Heart left ventricle (tissue), 16 donors: Measurements from ENCODE around the gene CEP128. TPM values are rescaled to one million over a fixed set of nuclear protein-coding genes. Genes with fewer than 3 reads are reported as not detected.
A peak's percentile ranks its signal among the peaks of the same experiment; 100 is the strongest.
"Not testable (repeated sequence)": the region's sequence is repeated elsewhere in the genome, so short reads cannot be mapped to it uniquely, and the experiment has no call there.

Experiments used
- ATAC-seq, 4 donors: fragments of 200-7000 bp; cut with Tn5 transposase; one replicate each; pipeline ENCODE4 v1.9.1; 2020 to 2022; ENCODE audit warnings: moderate library complexity in 4 of 4, mild to moderate bottlenecking in 3 of 4, moderate number of reproducible peaks in 1 of 4
- DNase-seq, 5 donors: peaks; one replicate each; pipeline ENCODE4 v3.0.0-alpha.2; 2020
- H3K27ac ChIP-seq, 12 donors: fragments of 200-600 bp; sonication (generic) in 4 of 12; one replicate each; pipeline versions ENCODE4 v1.5.0 to v1.8.0; 2016 to 2022; ENCODE audit warnings: mild to moderate bottlenecking in 2 of 12
- H3K27me3 ChIP-seq, 9 donors: fragments of 200-600 bp; sonication (generic) in 2 of 9; one replicate each; pipeline versions ENCODE4 v1.5.1 to v1.8.0; 2016 to 2022; ENCODE audit warnings: mild to moderate bottlenecking in 3 of 9
- H3K36me3 ChIP-seq, 9 donors: fragments of 200-600 bp; sonication (generic) in 2 of 9; one replicate each; pipeline versions ENCODE4 v1.5.0 to v1.8.0; 2018 to 2022; ENCODE audit warnings: mild to moderate bottlenecking in 2 of 9
- H3K4me1 ChIP-seq, 12 donors: fragments of 200-600 bp; sonication (generic) in 4 of 12; one replicate each; pipeline versions ENCODE4 v1.5.0 to v1.8.0; 2016 to 2022; ENCODE audit warnings: mild to moderate bottlenecking in 3 of 12
- H3K4me3 ChIP-seq, 12 donors: fragments of 200-600 bp; sonication (generic) in 4 of 12; one replicate each; pipeline versions ENCODE4 v1.5.0 to v1.8.0; 2017 to 2022; ENCODE audit warnings: mild to moderate bottlenecking in 9 of 12, moderate library complexity in 4 of 12
- H3K9me3 ChIP-seq, 12 donors: fragments of 200-600 bp; sonication (generic) in 4 of 12; one replicate each; pipeline versions ENCODE4 v1.5.0 to v1.8.0; 2016 to 2022; ENCODE audit warnings: mild to moderate bottlenecking in 1 of 12
- CTCF ChIP-seq, 12 donors: fragments of 200-600 bp; sonication (generic) in 4 of 12; IDR thresholded peaks; one replicate each; pipeline versions ENCODE4 v1.5.0 to v1.8.0; 2018 to 2022; ENCODE audit warnings: antibody characterized with exemption in 12 of 12, mild to moderate bottlenecking in 5 of 12
- POLR2A ChIP-seq, 2 donors: fragments of 450-650 bp; IDR thresholded peaks; one replicate each; pipeline ENCODE4 v1.6.1; 2017; ENCODE audit warnings: antibody characterized with exemption in 2 of 2, mild to moderate bottlenecking in 2 of 2, moderate library complexity in 2 of 2
- WGBS, 4 donors: extraction: QIAGEN DNeasy Blood & Tissue Kit in 2 of 4; methylation state at CpG; one replicate each; pipeline versions ENCODE4 v1.1.5 to v1.1.7; 2013 to 2018; 5-methylcytosine and 5-hydroxymethylcytosine counted together
- intact Hi-C, 10 donors: fragments of 100-400 bp; cut with DNase I; formaldehyde crosslinking; loops; one replicate each; pipeline versions ENCODE4 v1.11.1 to v1.14.2; 2022
- polyA plus RNA-seq, 2 donors: library from polyadenylated mRNA; stranded (reverse); fragments of 200-250 nt; gene quantifications; one replicate each; pipeline ENCODE4 v1.2.3, GENCODE V29; 2013
- total RNA-seq, 9 donors: library from RNA; depleted of rRNA in 2 of 9; stranded (reverse); fragments of >200 nt in 2 of 9; fragmentation: NEBNext Ultra II Directional in 3 of 9; extraction: Animal tissue kit (Norgen Biotek cat#: 25700) in 3 of 9; gene quantifications; one replicate each; pipeline versions ENCODE4 v1.1.0 to v1.2.4, GENCODE V29; 2016 to 2023
- donor health status: ischemic (EF 13 %, LVEDD 7.1; RV severe dilation, severe dysfunction).
- donor health status: healthy with polysubstance abuse.
- donor health status: DM: no; HTN: yes; CAD: no.
- donor health status: DM: no; HTN: no; CAD: no.
- donor health status: ischemic (EF 25% LVEDD 6.9; RV normal size, moderate dysfunction).
- donor health status: ischemic (EF 25% LVEDD 5.7; RV mildly dilated, moderate dysfunction).
- donor health status: healthy.
- donor health status: DM: yes; HTN: yes; CAD: no.
- donor health status: ischemic (EF 35%, LVEDD 5.7; RV mildly dilated, moderate dysfunction).
- donor health status: nonischemic (EF 11% LVEDD 7.7; RV severe dilation, severe dysfunction).
- donor health status: DM: yes; HTN: yes; CAD: no.
- donor health status: PGD.
- donor health status: ischemic (EF 29% LVEDD 5.4; RV normal size, mild dysfunction).
- donor health status: nonischemic (EF 23%, LVEDD 6.1; RV moderate dilation, normal function).

Gene CEP128
- total and polyA plus RNA-seq, 11 donors, result 0.94 to 6.6 (median 3.4) TPM

- ATAC-seq (peak in 3 of 4 donors; percentile 16 to 55 (median 31)), DNase-seq (peak in 1 of 5 donors; percentile 21)
- TF ChIP-seq CTCF (IDR thresholded peaks at IDR 0.05) (no peak), POLR2A (IDR thresholded peaks at IDR 0.05) (no peak)
- peaks cover 0 to 25% (median 3%) of the 10 kb centered on the region in 12 donors for H3K4me1 ChIP-seq
- 9 to 18% (median 15%) methylated on average over 16 to 21 of the region's 21 CpGs for WGBS, 4 donors
- no peak within 1 kb of the TSS for H3K27ac ChIP-seq
- no peaks in the 10 kb centered on the region for H3K36me3 ChIP-seq
- no peaks in the 10 kb centered on the region for H3K9me3 ChIP-seq
- peaks cover 0 to 14% (median 3%) of the 10 kb centered on the region in 9 donors for H3K27me3 ChIP-seq
- H3K4me3 ChIP-seq, result peak within 1 kb of the TSS; percentile 16 to 67 (median 54)
- intact Hi-C loops, result loop anchor here in 8 of 10 donors (1.0 to 10.0 kb wide), 9 partner anchors 31 to 509 kb away; no protein-coding TSS in a partner anchor
Observed at GRCh38 chr14:80955416-80955941, 13.9 kb upstream of the CEP128 start, which contains the start of gene TSHR. TSS of gene TSHR (plus strand) at chr14:80955621. CDS start at chr14:80955681, 60 bp downstream.

GRCh38 chr14:80954687-80955299 lies 13.3 kb upstream of the CEP128 start:
- peak overlapping the region; percentile 16 to 67 (median 54) for H3K4me3 ChIP-seq
- H3K4me1 ChIP-seq, result peaks cover 0 to 23% (median 3%) of the 10 kb centered on the region in 12 donors
- no peaks in the 10 kb centered on the region for H3K9me3 ChIP-seq
- H3K36me3 ChIP-seq, result no peaks in the 10 kb centered on the region
- H3K27ac ChIP-seq, result no peak overlapping the region
- TF ChIP-seq CTCF (IDR thresholded peaks at IDR 0.05), result peak; percentile 69 to 89 (median 79)
- no peak for TF ChIP-seq POLR2A (IDR thresholded peaks at IDR 0.05)
- intact Hi-C loops, result loop anchor here (1.0 to 10.0 kb wide), 12 partner anchors 32 to 510 kb away; no protein-coding TSS in a partner anchor
- ATAC-seq (peak; percentile 76 to 97 (median 92)), DNase-seq (peak; percentile 70 to 88 (median 76))
- peaks cover 0 to 14% (median 3%) of the 10 kb centered on the region in 9 donors for H3K27me3 ChIP-seq
- 0 to 1% (median 0%) methylated on average over 20 to 29 of the region's 29 CpGs for WGBS, 4 donors

GRCh38 chr14:80953211-80953610 lies 11.7 kb upstream of the CEP128 start:
- not testable (repeated sequence) for H3K4me3 ChIP-seq, ATAC-seq, H3K36me3 ChIP-seq, H3K27ac ChIP-seq, H3K9me3 ChIP-seq, DNase-seq
- peaks cover 0 to 10% (median 3%) of the 10 kb centered on the region in 12 donors for H3K4me1 ChIP-seq
- intact Hi-C loops, result loop anchor here in 8 of 10 donors (5.0 to 10.0 kb wide), 7 partner anchors 34 to 512 kb away; no protein-coding TSS in a partner anchor
- H3K27me3 ChIP-seq, result peaks cover 0 to 26% (median 3%) of the 10 kb centered on the region in 9 donors
- WGBS, 4 donors, result 83 to 90% (median 86%) methylated on average over 18 of the region's 18 CpGs

- DNase-seq (no peak), ATAC-seq (no peak)
- TF ChIP-seq CTCF (IDR thresholded peaks at IDR 0.05) (no peak), POLR2A (IDR thresholded peaks at IDR 0.05) (no peak)
- Histone ChIP-seq H3K4me1 (peaks cover 0 to 10% (median 3%) of the 10 kb centered on the region in 12 donors), H3K27ac (no peak overlapping the region), H3K36me3 (no peaks in the 10 kb centered on the region), H3K9me3 (no peaks in the 10 kb centered on the region), H3K27me3 (peaks cover 0 to 35% (median 0%) of the 10 kb centered on the region in 9 donors), H3K4me3 (no peak overlapping the region)
- intact Hi-C loops, result loop anchor here in 8 of 10 donors (5.0 to 10.0 kb wide), 7 partner anchors 36 to 513 kb away; no protein-coding TSS in a partner anchor
- WGBS, 4 donors, result 80 to 88% (median 85%) methylated on average over 4 of the region's 4 CpGs
Observed at GRCh38 chr14:80951491-80951890, 10.0 kb upstream of the CEP128 start.
